ENCODE measurements around the gene MYBPC1. TPM values are rescaled to one million over a fixed set of nuclear protein-coding genes. Genes with fewer than 3 reads are reported as not detected.
"Not testable (repeated sequence)": the region's sequence is repeated elsewhere in the genome, so short reads cannot be mapped to it uniquely, and the experiment has no call there.

MYBPC1 gene
- total RNA-seq, 2 experiments from 2014 or later: not detected

DNA sequence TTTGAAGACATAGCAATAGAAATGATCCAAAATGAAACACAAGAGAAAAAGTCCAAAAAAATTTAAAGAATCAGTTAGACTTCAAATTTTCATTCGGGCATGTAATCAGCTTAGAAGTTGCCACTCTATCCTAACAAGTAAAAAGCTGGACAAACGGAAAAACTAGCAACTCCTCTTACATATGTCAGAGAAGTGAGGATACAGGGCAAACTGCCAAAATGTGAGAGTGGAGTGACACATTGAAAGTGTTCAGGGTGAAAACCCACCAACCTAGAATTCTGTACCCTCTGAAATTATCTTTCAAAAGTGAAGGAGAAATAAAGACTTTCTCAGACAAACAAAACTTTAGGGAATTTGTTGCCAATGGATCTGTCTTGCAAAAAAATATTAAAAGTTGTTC lies 60.6 kb downstream of the MYBPC1 start:
- Histone ChIP-seq H3K4me3 (ENCODE audit: low read length) (no peak overlapping the region), H3K36me3 (ENCODE audit: insufficient read depth, low read length) (no peaks in the 10 kb centered on the region), H3K4me1 (ENCODE audit: insufficient read depth, low read length) (no peaks in the 10 kb centered on the region), H3K27me3 (ENCODE audit: control insufficient read depth in 1 of 2, insufficient read depth in 2 of 2, low read length in 2 of 2) (peaks cover 0 to 4% of the 10 kb centered on the region in 2 experiments), H3K27ac (ENCODE audit: low read depth in 1 of 2, low read length in 2 of 2) (no peak overlapping the region), H3K9me3 (ENCODE audit: control insufficient read depth in 1 of 2, insufficient read depth in 1 of 2, low read length in 2 of 2) (no peaks in the 10 kb centered on the region)
- Mint-ChIP-seq H3K9me3 (no peaks in the 10 kb centered on the region), H3K36me3 (ENCODE audit: low read depth) (no peaks in the 10 kb centered on the region), H3K4me1 (ENCODE audit: low read depth) (no peaks in the 10 kb centered on the region), H3K27me3 (peaks cover 21% of the 10 kb centered on the region), H3K27ac (no peak overlapping the region), H3K4me3 (no peak overlapping the region)
- POLR2A ChIA-PET: no interaction called here
- TF ChIP-seq CTCF (IDR thresholded peaks at IDR 0.05): no peak
- DNase-seq: no peak
- CTCF ChIA-PET: interaction anchor here (0.6 kb wide), 1 partner anchor 216 kb away, joined by 3 read pairs; no protein-coding TSS in a partner anchor
- ATAC-seq (ENCODE audit: poor library complexity): no peak
- intact Hi-C loops (cut with DNase I, micrococcal nuclease): no loop called here

GRCh38 chr12:101660662-101661061 lies 65.9 kb downstream of the MYBPC1 start:
- H3K4me3 Mint-ChIP-seq; H3K9me3 ChIP-seq (ENCODE audit: control insufficient read depth in 1 of 2, insufficient read depth in 1 of 2, low read length in 2 of 2); H3K36me3 ChIP-seq (ENCODE audit: insufficient read depth, low read length); DNase-seq; CTCF ChIA-PET; H3K9me3 Mint-ChIP-seq; POLR2A ChIA-PET; H3K27ac Mint-ChIP-seq; H3K4me3 ChIP-seq (ENCODE audit: low read length); ATAC-seq (ENCODE audit: poor library complexity); intact Hi-C loops (cut with DNase I, micrococcal nuclease); H3K27ac ChIP-seq (ENCODE audit: low read depth in 1 of 2, low read length in 2 of 2); H3K4me1 Mint-ChIP-seq (ENCODE audit: low read depth); H3K27me3 ChIP-seq (ENCODE audit: control insufficient read depth in 1 of 2, insufficient read depth in 2 of 2, low read length in 2 of 2); H3K36me3 Mint-ChIP-seq (ENCODE audit: low read depth); H3K27me3 Mint-ChIP-seq; H3K4me1 ChIP-seq (ENCODE audit: insufficient read depth, low read length): not testable (repeated sequence)

- CTCF ChIA-PET: no interaction called here
- POLR2A ChIA-PET: no interaction called here
These were observed 68.5 kb downstream of the MYBPC1 start for GRCh38 chr12:101663298-101663697.

More at GRCh38 chr12:101663298-101663697, 68.5 kb downstream of the MYBPC1 start:
- Histone ChIP-seq H3K36me3 (ENCODE audit: insufficient read depth, low read length) (no peaks in the 10 kb centered on the region), H3K27ac (ENCODE audit: low read depth in 1 of 2, low read length in 2 of 2) (no peak overlapping the region), H3K27me3 (ENCODE audit: control insufficient read depth in 1 of 2, insufficient read depth in 2 of 2, low read length in 2 of 2) (no peaks in the 10 kb centered on the region), H3K4me1 (ENCODE audit: insufficient read depth, low read length) (no peaks in the 10 kb centered on the region), H3K9me3 (ENCODE audit: control insufficient read depth in 1 of 2, insufficient read depth in 1 of 2, low read length in 2 of 2) (no peaks in the 10 kb centered on the region), H3K4me3 (ENCODE audit: low read length) (no peak overlapping the region)
- Mint-ChIP-seq H3K4me3 (no peak overlapping the region), H3K27ac (no peak overlapping the region), H3K27me3 (peaks cover 4% of the 10 kb centered on the region), H3K36me3 (ENCODE audit: low read depth) (no peaks in the 10 kb centered on the region), H3K4me1 (ENCODE audit: low read depth) (no peaks in the 10 kb centered on the region), H3K9me3 (no peaks in the 10 kb centered on the region)
- intact Hi-C loops (cut with DNase I, micrococcal nuclease): no loop called here
- DNase-seq: no peak
- ATAC-seq (ENCODE audit: poor library complexity): no peak
- TF ChIP-seq CTCF (IDR thresholded peaks at IDR 0.05): no peak

All from CD4-positive, alpha-beta T cell (primary cell).